ENCODE measurements around the gene ARHGAP45.
A peak's percentile ranks its signal among the peaks of the same experiment; 100 is the strongest.

ARHGAP45 gene

DNA sequence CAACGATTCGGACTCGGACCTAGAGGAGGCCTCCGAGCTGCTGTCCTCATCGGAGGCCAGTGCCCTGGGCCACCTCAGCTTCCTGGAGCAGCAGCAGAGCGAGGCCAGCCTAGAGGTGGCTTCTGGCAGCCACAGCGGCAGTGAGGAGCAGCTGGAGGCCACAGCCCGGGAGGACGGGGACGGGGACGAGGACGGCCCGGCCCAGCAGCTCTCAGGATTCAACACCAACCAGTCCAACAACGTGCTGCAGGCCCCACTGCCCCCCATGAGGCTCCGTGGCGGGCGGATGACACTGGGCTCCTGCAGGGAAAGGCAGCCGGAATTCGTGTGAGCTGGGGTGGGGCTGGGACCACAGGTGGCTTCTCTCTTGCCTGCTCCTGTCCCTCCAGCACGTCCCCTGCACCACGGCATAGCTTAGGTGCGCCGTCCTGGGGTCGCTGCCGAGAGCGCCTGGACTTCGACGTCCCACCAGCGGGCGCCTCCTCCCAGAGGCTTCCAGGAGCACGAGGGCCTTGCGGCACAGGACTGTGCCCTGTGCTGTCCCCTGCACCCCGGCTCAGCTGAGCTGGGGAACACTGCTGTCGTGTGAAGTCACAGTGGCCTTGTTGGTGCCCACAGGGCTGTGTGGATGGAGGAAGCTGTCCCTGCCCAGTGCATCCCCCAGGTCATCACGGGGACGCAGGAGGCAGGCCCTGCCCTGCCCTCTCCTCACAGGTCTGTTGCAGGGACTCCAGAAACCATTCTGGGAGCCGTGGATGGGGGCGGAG, 18.9 kb downstream of the ARHGAP45 start:
- no peak for DNase-seq (ENCODE audit: low read depth, low spot score)

- no peak for DNase-seq (ENCODE audit: low read depth, low spot score)
These were observed 19.6 kb downstream of the ARHGAP45 start for GRCh38 chr19:1086613-1087012.

- no peak for DNase-seq (ENCODE audit: low read depth, low spot score)
These were observed 20.9 kb downstream of the ARHGAP45 start for GRCh38 chr19:1087813-1088415.

DNA sequence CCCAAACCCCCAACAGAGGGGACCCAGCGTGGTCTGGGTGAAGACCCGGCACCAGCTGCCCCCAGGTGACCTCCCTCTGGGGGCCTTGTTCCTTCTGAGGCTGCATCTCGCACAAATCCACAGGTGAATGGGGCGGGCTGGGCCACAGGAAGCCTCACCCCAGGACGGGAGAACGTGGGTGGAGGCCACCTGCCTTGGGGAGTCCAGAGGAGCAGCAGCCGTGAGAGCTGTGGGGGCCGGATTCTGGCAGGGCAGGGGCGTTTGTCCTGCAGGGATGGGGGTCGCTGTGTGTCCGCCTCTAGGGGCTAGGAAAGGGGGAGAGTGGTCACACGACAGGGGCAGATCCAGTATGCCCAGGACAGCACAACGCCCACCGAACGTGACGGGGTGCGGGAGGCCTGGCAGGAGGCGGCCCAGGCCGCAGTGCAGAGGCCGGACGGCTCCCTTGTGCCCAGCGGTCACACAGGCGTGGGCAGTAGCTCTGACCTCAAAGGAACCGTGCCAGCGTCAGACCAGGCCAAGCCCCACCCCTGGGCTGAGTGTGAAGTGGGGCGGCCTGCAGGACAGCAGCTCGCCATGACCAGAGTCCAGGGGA, 21.5 kb downstream of the ARHGAP45 start:
- DNase-seq (ENCODE audit: low read depth, low spot score), result no peak

DNA sequence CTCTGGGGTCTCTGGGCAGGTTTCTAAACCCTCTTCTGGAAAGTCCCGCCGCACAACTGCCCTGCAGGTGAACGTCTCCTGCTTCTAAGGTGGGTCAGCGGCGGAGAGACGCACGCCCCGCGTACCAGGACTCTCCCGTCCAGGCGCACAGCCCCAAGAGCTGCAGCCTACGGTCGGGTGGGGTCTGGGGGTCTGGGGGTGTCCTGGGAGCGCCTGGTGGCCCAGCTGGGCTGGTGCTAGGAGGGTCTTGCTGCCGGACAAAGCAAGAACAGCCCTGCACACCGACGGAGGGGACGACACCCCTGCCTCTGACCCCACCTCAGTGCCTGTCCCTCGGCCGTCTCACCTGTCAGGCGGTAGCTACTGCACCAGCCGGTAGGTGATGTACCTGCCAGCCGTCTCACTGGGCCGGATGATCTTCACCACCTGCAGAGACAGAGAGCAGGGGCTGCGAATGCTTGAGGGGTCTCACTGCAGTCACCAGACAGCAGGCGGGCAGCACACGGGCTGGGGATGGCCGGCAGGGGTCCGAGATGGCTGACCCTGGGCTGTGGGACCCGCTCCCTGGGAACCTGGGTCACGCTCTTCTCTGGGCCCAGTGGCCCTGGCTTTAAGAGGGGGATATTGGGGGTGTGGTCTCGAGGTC, 22.3 kb downstream of the ARHGAP45 start:
- no peak for DNase-seq (ENCODE audit: low read depth, low spot score)

- DNase-seq (ENCODE audit: low read depth, low spot score), result no peak
These were observed 22.9 kb downstream of the ARHGAP45 start for GRCh38 chr19:1089891-1090290.

- no peak for DNase-seq (ENCODE audit: low read depth, low spot score)
These were observed 24.0 kb downstream of the ARHGAP45 start for GRCh38 chr19:1090731-1091543.

DNA sequence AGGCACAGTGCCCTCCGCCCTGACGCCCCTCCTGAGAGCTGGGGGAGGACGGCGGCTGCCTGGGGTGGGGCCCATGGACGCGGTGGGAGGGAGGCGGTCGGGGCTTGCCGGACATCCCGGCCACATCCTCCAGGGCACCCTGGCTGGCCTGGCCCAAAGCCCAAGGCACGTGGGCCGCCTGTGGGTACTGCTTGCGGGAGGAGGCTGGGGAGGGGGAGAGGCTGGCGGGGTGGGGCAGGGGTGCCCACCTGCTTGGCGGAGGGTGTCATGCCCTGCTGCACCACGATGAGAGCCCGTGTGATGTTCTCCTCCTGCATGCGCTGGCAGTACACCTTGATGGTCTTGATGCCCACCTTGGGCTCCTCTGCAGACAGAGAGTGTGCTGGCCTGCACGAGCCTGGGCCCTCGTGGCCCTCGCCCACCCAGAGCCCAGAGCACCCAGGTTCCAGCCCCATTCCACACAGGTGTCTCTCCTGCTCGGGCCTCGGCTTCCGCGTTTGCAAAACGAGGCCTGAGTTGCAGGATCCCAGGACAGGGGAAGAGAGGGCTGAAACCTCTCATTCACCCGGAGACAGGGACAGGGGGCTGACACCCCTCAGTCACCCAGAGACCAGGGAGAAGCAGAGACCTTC, 24.7 kb downstream of the ARHGAP45 start:
- DNase-seq (ENCODE audit: low read depth, low spot score), result no peak

- DNase-seq (ENCODE audit: low read depth, low spot score), result no peak
These were observed 26.4 kb downstream of the ARHGAP45 start for GRCh38 chr19:1093330-1093729.

GRCh38 chr19:1093811-1094553, 27.0 kb downstream of the ARHGAP45 start:
- DNase-seq (ENCODE audit: low read depth, low spot score), result no peak

DNA sequence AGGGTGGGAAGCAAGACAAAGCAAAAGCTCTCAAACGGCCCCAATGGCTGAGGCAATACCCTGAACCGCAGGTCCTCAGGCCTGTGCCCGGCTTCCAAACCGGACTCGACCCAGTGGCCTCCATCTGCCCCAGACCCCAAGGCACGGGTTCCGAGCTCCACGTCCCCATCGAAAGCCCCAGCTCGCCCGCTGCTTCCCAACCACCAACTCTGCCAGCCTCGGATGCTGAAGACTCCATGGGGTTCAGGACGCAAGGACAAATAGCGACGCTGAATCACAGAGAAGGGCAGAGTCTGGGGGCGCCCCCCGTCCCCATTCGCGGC, 27.6 kb downstream of the ARHGAP45 start:
- DNase-seq (ENCODE audit: low read depth, low spot score), result no peak

GRCh38 chr19:1094978-1095701, 28.2 kb downstream of the ARHGAP45 start, which contains the start of gene POLR2E:
POLR2E (minus strand) TSS chr19:1095375; CDS start chr19:1095315, 60 bp downstream.
- peak; percentile 95 for DNase-seq (ENCODE audit: low read depth, low spot score)

- DNase-seq (ENCODE audit: low read depth, low spot score), result no peak
These were observed 30.8 kb downstream of the ARHGAP45 start for GRCh38 chr19:1097810-1098176.

DNA sequence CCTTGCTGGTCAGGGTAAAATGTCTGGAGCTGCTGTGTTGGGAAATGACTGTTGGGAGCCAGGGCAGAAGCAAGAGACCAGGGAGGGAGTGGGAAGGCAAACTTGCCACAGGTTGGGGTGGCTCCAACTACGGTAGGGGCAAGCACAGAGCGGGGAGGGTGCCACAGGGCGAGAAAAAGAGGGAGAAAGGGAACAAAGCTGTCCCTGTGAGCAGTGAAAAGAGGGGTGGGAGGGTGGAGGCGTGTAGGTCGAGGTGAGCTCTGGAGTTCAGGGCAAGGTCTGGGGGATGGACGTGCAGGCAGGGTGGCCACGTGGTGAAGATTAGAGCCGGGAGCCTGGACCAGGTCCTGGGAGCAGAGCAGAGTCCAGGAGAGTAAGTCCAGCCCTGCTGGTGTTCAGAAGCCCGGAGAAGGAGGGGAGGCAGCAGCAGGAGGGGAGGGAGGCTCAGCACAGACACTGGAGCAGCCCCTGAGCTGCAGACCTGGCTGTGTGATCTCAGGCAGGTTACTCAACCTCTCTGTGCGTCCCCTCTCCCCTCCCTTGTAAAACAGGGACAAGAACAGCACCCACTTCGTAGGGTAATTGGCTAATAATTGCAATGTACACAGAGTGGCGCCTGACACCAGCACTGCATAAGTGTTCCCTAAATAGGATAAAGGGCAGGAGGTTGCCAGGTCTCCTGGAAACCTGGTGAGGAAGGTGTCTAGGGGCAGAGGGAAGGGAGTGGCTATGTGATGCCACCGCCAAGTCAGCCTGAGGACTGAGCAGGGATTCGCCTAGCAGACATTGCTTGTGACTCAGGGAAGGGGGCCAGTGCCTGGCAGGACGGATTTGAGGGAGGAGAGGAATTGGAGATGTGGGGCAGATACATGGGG, 31.4 kb downstream of the ARHGAP45 start:
- no peak for DNase-seq (ENCODE audit: low read depth, low spot score)

DNA sequence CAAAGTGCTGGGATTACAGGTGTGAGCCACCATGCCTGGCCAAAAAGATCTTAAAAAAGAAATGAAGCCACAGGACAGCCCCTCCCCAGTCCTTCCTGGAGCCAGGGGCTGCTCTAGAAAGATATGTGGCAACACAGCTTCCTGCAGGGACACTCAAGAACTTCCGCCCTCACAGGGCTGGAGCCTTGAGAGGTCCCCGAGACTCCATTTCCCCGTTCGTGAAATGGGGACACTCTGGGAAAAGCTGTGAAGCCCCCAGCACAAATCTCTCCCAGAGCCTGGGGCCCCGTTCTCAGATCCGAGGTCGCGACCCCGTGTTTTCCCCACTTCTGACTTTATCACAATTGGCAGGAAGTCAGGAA, 34.4 kb downstream of the ARHGAP45 start:
- DNase-seq (ENCODE audit: low read depth, low spot score), result no peak

- DNase-seq (ENCODE audit: low read depth, low spot score), result peak; percentile 90
These were observed 35.6 kb downstream of the ARHGAP45 start for GRCh38 chr19:1102407-1103131.

- DNase-seq (ENCODE audit: low read depth, low spot score), result no peak
These were observed 36.3 kb downstream of the ARHGAP45 start for GRCh38 chr19:1103132-1103707.
